DOHH2 (cell line): Measurements from ENCODE around the gene NEK4.

Experiments used
- CTCF ChIP-seq: fragments of 200-600 bp; sonication (generic); IDR thresholded peaks from one replicate; pipeline ENCODE4 v1.5.1; 2014; ENCODE audit warnings: antibody characterized with exemption, mild to moderate bottlenecking, low read depth, low read length; ENCODE audit not compliant: poor library complexity, severe bottlenecking
- EZH2phosphoT487 ChIP-seq: fragments of 200-600 bp; sonication (generic); IDR thresholded peaks from 2 replicates; pipeline ENCODE4 v1.6.1; 2017; ENCODE audit warnings: borderline replicate concordance, mild to moderate bottlenecking, antibody characterized with exemption, low read length, moderate library complexity, mixed read lengths

GRCh38 chr3:52697632-52697965 lies 73.1 kb downstream of the NEK4 start:
- TF ChIP-seq EZH2phosphoT487, result no peak
- no peak for TF ChIP-seq CTCF
